GM10847 (cell line): ENCODE measurements around the gene FAM83E.

Experiments
- POLR2A ChIP-seq: IDR thresholded peaks from 2 replicates; pipeline ENCODE4 v1.6.1; 2011; ENCODE audit not compliant: insufficient read length; ENCODE audit errors: extremely low read depth

The FAM83E gene

DNA sequence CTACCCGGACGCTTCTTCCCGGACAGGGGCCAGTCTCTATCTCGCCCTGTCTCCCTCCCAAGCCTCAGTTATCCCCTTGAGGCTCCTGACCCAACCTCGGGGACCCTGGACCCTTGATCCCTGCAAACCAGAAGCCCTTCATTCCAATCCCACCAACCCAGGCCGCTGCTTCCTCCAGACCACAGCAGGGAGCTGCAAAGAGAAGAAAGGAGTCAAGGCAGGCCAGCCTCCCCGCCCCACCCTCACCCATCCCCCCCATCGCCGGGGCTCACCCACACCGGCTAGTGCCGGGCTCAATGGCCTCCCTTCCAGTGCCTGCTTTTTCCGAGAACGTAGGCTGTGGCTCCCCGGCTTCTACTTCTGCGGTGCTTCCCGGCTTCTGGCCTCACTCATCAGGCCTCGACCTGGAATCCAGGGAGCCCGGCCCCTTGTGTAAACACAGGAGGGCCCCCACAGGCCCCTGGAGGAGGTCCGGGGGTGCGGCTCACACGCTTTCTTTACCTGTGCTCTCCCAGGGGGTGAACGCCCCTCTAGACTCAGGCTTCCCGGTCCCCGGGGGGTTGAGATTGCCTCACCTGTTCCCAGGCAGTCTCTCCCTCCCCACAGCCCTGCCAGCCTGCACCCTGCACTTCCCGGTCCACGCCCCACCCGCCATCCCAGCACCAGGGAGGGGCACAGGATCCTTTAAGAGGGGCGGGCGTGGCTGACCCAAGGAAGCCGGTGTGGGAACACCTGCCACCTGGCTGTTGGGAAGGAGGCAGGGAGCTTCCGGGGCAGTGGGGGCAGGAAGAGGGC, at the start of gene FAM83E:
FAM83E (minus strand) TSS at position 641 of the 795 bp plus-strand sequence. CDS start 1,704 bp downstream, outside the sequence.
- TF ChIP-seq POLR2A, result peak; percentile 21

DNA sequence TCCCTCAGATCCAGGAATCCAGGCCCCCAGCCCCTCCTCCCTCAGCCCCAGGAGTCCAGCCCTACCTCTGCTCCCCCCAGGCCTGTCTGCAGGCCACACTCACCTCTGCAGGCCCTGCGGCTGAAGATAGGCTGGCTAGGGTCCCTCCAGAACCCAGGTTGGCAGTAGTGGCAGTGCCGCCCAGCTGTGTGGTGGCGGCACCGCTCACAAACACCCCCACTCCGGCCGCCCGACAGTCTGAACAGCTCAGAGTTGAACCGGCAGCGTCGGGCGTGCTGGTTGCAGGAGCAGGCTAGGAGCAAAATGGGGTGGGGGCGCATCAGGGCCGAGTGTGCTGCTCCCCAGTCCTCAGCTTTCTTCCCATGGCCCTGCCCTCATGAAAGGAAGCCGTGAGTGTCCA, 49.6 kb upstream of the FAM83E start:
- TF ChIP-seq POLR2A, result no peak

DNA sequence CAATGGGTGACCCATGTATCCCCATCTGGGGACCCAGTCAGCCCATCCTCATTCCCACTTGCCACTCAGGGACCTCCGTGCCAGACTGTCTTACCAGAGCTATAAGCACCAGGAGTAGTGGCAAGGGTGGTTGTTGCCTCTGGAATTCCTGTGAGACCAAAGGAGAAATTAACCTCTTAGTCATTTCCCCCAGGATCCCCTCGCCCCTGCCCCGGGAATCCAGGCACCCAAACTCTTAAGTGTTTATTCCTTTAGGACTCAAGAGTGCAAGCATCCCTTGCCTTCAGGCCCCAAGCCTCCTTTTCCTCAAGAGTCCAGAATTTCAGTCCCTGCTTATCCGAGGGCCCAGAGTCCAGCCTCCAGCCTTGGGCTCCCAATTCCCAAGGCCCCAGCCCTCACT, 48.8 kb upstream of the FAM83E start:
- TF ChIP-seq POLR2A, result no peak

DNA sequence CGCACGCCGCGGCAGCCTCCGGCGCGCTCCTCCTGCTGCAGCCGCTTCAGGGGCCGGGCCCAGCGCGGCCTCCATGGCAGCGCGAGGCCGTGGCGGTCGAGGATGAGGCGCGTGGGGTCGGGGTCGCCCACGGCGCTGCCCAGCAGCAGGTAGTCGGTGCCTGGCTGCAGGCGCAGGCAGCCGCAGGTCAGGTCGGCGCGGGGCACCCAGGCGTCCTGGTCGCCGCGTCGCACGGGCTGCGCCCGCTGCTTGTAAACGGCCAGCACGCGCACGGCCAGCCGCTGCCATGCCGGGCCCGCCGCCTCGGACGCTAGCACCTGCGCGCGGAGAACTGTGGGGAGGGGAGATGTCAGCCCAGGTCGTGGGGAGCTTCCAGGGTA, 46.8 kb upstream of the FAM83E start:
- no peak for TF ChIP-seq POLR2A

DNA sequence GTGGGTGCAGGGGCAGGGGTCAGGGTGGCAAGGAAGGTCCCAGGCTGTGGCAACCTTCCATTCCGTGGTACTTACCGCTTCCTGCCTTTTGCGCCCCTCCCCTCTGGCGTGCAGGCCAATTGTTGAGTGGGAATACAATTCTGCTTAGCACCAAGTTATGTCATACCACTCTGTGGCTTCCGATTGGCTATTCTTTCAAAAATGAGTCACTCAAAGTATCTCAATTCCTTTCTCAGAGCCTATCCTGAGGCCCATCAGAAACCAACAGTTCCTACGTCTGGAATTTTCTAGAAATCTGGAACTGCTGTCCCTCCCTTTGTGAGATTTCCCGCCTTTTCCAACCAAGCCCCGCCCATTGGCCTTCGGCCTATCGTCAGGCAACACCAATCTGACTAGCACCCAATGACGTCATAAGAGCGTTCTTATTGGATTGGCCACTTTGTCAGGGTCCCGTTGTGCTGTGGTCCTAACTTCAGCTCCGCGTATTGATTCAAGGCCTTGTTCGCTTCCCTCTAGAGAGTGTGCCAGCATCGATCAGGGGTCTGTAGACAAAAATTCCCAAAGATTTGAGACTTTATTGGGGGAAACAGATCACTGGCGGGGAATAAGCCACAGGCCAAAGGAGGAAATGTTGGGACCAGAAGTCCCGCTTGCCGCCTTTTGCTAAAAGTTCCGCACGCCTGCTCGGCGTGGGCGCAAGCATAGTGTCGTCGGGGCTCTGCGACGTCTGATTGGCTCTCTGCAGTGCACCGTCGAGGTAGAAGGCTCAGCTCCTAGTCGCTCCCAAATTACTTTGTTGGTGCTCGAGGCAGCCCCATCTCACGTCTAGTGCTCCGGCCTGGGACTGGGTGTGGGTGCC, 46.2 kb upstream of the FAM83E start:
- TF ChIP-seq POLR2A, result no peak

DNA sequence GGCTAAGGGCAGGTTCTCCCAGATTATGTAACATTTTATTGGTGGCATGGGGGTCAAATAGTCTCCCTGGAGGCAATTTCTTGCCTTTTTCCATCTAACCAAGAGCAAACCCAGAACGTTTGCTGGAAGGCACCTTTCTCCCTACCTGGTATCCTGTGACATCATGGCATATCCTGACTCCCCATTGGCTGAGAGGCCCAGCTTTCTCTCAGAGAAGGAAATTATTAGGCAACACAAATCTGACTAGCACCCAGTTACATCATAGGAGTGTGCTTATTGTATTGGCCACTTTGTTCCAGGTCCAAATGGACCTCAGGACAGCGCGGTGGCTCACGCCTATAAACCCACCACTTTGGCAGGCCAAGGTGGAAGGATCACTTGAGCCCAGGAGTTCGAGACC, 44.9 kb upstream of the FAM83E start:
- no peak for TF ChIP-seq POLR2A

DNA sequence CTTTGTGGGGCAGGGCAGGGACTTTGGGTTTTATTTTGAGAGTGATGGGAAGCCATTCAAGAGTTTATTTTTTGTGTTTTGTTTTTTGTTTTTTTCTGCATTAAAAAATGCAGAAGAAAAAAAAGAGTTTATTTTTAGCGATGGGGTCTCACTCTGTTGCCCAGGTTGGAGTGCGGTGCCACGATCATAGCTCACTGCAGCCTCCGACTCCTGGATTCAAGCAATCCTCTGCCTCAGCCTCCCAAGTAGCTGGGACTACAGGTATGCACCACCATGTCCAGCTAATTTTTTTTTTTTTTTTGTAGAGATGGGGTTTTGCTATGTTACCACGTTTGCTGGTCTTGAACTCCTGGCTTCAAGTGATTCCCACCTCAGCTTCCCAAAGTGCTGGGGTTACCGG, 43.6 kb upstream of the FAM83E start:
- no peak for TF ChIP-seq POLR2A

DNA sequence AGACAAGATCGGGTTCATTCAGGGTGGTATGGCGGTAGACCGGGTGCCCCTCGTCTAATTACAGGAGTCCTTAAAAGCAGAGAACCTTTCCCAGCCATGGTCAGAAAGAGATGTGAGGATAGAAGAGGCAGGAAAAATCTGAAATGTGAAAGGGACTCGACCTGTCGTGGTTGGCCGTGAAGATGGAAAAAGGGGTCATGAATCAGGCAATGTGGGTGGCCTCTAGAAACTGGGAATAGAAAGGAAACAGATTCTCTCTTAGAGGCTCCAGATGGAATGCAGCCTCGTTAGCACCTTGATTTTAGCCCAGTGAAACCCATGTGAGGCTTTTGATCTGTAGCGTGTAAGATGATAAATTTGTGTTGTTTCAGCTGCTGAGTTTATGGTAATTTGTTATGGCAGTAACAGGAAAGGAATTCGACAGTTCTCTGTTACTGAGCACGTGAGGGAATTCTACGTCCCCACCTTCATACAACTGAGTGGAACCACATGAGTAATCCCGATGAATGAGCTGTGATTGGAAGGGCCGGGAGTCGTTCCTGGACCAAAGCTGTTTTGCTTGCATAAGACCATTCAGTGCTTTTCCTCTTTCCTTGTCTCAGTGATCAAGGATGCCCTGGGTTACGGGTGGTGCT, 42.1 kb upstream of the FAM83E start:
- TF ChIP-seq POLR2A, result no peak

DNA sequence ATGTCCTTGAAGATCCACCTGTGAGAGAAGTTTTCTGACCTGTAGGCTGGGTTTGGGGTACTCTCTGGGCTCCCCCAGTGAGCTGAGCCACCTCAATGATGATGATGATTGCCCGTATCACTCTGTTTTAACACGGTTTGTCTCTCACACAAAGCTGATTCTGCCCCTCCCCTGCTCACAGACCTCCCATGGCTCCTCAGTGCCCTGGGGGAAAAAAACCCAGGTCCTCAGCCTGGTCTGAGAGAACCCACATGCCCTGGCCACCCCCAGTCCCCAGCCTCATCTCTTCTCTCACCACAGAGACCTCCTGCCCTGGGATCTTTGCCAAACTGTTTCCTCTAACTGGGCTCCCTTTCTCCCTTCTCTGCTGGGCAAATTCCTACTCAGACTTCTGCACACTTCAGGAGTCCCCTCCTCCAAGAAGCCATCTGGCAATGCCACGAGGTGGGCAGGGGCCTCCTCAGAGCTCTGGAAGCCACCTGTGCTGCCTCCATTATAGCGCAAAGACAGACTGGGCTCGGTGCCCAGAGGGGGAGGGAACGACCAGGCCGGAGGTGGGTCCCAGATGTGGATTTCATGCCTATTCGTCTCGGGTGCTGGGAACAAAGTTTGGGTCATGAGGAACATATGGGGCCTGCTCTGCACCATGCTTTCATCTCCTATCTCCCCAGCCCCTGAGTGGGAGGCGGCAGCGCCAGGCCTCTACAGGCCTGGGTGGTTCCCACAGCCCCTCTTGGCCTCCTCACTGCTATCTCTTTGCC, 39.6 kb upstream of the FAM83E start:
- no peak for TF ChIP-seq POLR2A

DNA sequence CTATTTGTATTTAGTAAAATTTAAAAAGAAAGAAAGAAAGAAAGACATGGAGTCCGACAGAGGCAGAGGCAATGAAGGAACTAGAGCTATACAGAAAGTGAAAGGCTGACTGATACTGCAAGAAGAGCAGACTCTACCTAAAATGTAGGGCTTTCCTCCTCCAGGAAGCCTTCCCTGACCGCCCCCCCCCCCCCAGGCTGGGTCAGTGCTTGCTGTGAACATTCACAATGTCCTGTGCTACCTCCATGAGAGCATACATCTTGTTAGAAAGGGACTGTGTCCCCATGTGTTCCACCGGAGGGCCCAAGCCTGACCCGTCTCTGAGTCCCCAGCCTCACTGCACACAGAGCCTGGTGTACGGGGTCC, 36.8 kb upstream of the FAM83E start:
- no peak for TF ChIP-seq POLR2A

DNA sequence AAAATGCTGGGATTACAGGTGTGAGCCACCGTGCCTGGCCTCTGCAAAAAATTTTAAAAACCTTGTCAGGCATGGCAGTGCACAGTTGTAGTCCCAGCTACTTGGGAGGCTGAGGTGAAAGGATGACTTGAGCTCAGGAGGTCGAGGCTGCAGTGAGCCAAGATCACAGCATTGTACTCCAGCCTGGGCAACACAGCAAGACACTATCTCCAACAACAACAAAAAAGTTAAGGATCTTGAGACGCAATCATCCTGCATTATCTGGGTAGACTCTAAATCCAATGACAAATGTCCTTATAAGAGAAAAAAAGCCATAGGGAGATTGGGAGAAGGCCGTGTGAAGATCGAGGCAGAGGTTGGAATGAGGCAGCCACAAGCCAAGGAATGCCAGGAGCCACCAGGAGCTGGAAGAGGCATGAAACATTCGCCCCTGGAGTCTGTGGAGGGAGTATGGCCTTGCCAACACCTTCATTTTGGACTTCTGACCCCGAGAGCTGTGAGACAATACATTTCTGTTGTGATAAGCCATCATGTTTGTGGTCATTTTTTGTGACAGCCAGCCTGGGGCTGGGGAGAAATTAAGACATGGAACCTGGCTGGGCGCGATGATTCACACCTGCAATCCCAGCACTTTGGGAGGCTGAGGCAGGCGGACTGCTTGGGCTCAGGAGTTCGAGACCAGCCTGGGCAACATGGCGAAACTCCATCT, 36.3 kb upstream of the FAM83E start:
- no peak for TF ChIP-seq POLR2A

DNA sequence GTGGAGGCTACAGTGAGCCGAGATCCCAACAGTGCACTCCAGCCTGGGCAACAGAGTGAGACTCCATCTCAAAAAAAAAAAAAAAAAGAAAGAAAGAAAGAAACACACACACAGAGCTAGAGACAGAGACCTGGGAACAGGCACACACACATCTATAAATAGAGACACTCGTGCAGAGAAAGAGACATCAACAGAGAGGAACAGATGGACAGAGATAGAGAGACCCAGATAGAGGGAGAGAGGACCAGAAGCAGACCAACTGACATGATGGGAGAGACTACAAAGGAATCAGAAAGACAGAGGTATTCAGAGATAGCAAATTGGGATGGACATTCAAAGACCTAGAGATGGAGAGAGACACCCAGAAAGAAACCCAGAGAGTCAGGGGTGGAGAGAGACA, 33.3 kb upstream of the FAM83E start:
- no peak for TF ChIP-seq POLR2A

DNA sequence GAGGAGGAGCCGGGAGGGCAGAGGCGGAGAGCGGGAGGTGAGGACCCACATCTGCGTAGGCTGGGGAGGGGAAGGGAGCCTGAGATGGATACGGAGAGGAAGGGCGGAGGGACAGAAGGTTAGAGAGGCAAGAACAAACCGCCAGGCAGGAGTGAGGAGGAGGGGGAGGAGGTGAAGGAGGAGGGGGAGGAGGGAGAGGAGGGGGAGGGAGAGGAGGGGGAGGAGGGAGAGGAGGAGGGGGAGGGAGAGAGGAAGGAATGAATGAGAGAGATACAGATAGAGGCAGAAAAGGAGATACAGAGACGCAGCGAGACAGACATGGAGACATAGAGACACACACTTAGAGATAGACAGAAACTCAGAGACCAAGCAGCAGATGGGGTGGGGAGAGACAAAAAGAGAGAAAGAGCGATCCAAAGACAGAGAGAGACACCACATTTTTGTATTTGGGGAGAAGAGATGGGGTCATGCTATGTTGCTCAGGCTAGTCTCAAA, 31.9 kb upstream of the FAM83E start:
- TF ChIP-seq POLR2A, result peak; percentile 20

DNA sequence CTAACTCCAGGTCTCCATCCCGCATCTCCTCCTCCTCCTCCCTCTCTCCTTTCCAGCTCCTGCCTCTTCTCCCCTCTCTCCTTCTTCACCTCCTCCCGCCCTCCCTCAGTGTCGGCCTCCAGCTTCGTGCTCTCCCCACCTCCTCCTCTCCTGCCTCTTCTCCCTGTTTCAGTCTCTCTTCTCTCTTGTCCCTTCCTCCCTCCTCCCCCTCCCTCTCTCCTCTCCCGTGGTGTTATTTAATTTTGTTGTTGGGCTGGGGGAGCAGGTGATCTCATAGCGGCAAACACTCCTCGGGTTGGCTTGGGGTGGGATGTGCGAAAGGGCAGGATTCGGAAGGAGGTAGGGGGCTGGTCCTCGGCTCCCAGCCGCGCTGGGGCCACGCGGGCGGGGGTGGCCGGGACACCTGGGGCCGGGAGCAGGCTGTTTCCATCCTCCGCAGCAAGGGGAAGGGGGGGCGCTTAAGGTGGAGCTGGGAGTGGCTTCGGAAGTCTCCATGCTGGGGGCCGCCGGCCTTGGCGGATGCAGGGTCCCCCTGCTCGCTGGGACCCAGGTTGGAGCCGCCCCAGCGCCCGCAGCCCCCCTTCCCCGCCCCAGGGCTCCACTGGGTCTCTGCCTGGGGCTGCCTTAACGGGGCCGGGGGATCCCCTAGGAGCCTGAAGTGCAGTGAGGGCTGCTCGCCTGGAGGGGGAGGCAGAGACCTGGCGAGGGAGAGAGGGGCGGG, 31.3 kb upstream of the FAM83E start, which contains the start of gene CA11:
CA11 (minus strand) TSS at position 187 of the 721 bp plus-strand sequence. CDS start 555 bp downstream, outside the sequence.
- no peak for TF ChIP-seq POLR2A
